Neural progenitor cell (in vitro differentiated cells): ENCODE results near the gene MRGPRG.

Source experiments
- CTCF ChIP-seq: fragments of 200-600 bp; sonication (generic); IDR thresholded peaks from 2 replicates; pipeline ENCODE4 v1.5.1; 2017; ENCODE audit warnings: antibody characterized with exemption, mild to moderate bottlenecking
- EZH2 ChIP-seq: fragments of 200-600 bp; sonication (generic); IDR thresholded peaks from 2 replicates; pipeline ENCODE4 v1.6.1; 2017; ENCODE audit warnings: antibody characterized with exemption, mild to moderate bottlenecking, moderate library complexity
- EZH2phosphoT487 ChIP-seq: fragments of 200-600 bp; sonication (generic); IDR thresholded peaks from 2 replicates; pipeline ENCODE4 v1.6.1; 2017; ENCODE audit warnings: antibody characterized with exemption

- TF ChIP-seq CTCF, result no peak
- TF ChIP-seq EZH2phosphoT487, result no peak
- no peak for TF ChIP-seq EZH2
Measured at GRCh38 chr11:3234846-3235245, 16.2 kb upstream of the MRGPRG start.
